H9 (cell line): ENCODE measurements around the gene C1QTNF1. TPM values are rescaled to one million over a fixed set of nuclear protein-coding genes. Genes with fewer than 3 reads are reported as not detected.

Experiments
- DNase-seq: peaks from one replicate; pipeline ENCODE4 v3.0.0-alpha.2; 2017
- H2AFZ ChIP-seq: one replicate; pipeline ENCODE4 v1.6.1; 2013; ENCODE audit warnings: mild to moderate bottlenecking, low read length, control low read depth, moderate library complexity
- H2AK5ac ChIP-seq: 2 replicates; pipeline ENCODE4 v1.6.1; 2013; ENCODE audit warnings: low read length, control low read depth, mixed read lengths; ENCODE audit not compliant: insufficient read length
- H2BK120ac ChIP-seq: one replicate; pipeline ENCODE4 v1.6.1; 2013; ENCODE audit warnings: low read depth, mild to moderate bottlenecking, low read length, control low read depth, inconsistent platforms; ENCODE audit not compliant: poor library complexity, severe bottlenecking
- H2BK12ac ChIP-seq: 2 replicates; pipeline ENCODE4 v1.6.1; 2013; ENCODE audit warnings: low read length, control low read depth, mixed read lengths, low read depth; ENCODE audit not compliant: insufficient read length
- H2BK15ac ChIP-seq: 2 replicates; pipeline ENCODE4 v1.6.1; 2013; ENCODE audit warnings: low read depth, low read length, control low read depth
- H2BK20ac ChIP-seq: one replicate; pipeline ENCODE4 v1.6.1; 2013; ENCODE audit warnings: low read depth, mild to moderate bottlenecking, low read length, control low read depth, inconsistent platforms; ENCODE audit not compliant: poor library complexity, severe bottlenecking
- H2BK5ac ChIP-seq: 2 replicates; pipeline ENCODE4 v1.6.1; 2013; ENCODE audit warnings: low read length, control low read depth, mixed read lengths; ENCODE audit not compliant: insufficient read length
- H3K14ac ChIP-seq: 2 replicates; pipeline ENCODE4 v1.6.1; 2013; ENCODE audit warnings: low read length, control low read depth; ENCODE audit not compliant: insufficient read depth
- H3K18ac ChIP-seq: 2 replicates; pipeline ENCODE4 v1.6.1; 2013; ENCODE audit warnings: low read depth, mild to moderate bottlenecking, mixed read lengths, low read length, control low read depth; ENCODE audit not compliant: insufficient read length
- H3K23ac ChIP-seq: 2 replicates; pipeline ENCODE4 v1.6.1; 2013; ENCODE audit warnings: low read length, control low read depth, mixed read lengths, low read depth; ENCODE audit not compliant: insufficient read length
- H3K23me2 ChIP-seq: 2 replicates; pipeline ENCODE4 v1.6.1; 2013; ENCODE audit warnings: low read depth, mild to moderate bottlenecking, mixed read lengths, low read length, control low read depth; ENCODE audit not compliant: insufficient read length, poor library complexity, severe bottlenecking
- H3K27ac ChIP-seq: 2 replicates; pipeline ENCODE4 v1.5.1; 2013; ENCODE audit warnings: low read length, control low read depth, mixed read lengths, low read depth; ENCODE audit not compliant: insufficient read length
- H3K27me3 ChIP-seq: 2 replicates; pipeline ENCODE4 v1.6.1; 2013; ENCODE audit warnings: low read length, control low read depth, inconsistent platforms; ENCODE audit not compliant: insufficient read depth
- H3K4ac ChIP-seq: 2 replicates; pipeline ENCODE4 v1.6.1; 2013; ENCODE audit warnings: low read depth, mild to moderate bottlenecking, control low read depth, inconsistent platforms, low read length, moderate library complexity
- H3K4me1 ChIP-seq: 2 replicates; pipeline ENCODE4 v1.6.1; 2013; ENCODE audit warnings: low read length, control low read depth, inconsistent platforms; ENCODE audit not compliant: insufficient read depth
- H3K4me2 ChIP-seq: 2 replicates; pipeline ENCODE4 v1.6.1; 2013; ENCODE audit warnings: low read length, control low read depth, mixed read lengths; ENCODE audit not compliant: insufficient read length, insufficient read depth
- H3K56ac ChIP-seq: 2 replicates; pipeline ENCODE4 v1.6.1; 2013; ENCODE audit warnings: low read depth, mild to moderate bottlenecking, mixed read lengths, low read length, control low read depth; ENCODE audit not compliant: insufficient read length
- H3K79me1 ChIP-seq: 2 replicates; pipeline ENCODE4 v1.6.1; 2013; ENCODE audit warnings: low read depth, mild to moderate bottlenecking, moderate library complexity, low read length, control low read depth, inconsistent platforms; ENCODE audit not compliant: insufficient read depth, poor library complexity, severe bottlenecking
- H3K79me2 ChIP-seq: 2 replicates; pipeline ENCODE4 v1.6.1; 2013; ENCODE audit warnings: low read length, control low read depth, inconsistent platforms; ENCODE audit not compliant: insufficient read depth
- H3K9ac ChIP-seq: 2 replicates; pipeline ENCODE4 v1.6.1; 2013; ENCODE audit warnings: low read length, control low read depth, mixed read lengths; ENCODE audit not compliant: insufficient read length; ENCODE audit errors: extremely low read depth
- H3K9me3 ChIP-seq: one replicate; pipeline ENCODE4 v1.6.1; 2013; ENCODE audit warnings: low read depth, low read length, inconsistent platforms; ENCODE audit not compliant: control insufficient read depth
- H3T11ph ChIP-seq: one replicate; pipeline ENCODE4 v1.6.1; 2013; ENCODE audit warnings: mild to moderate bottlenecking, low read length, control low read depth, inconsistent platforms
- H4K20me1 ChIP-seq: one replicate; pipeline ENCODE4 v1.6.1; 2013; ENCODE audit not compliant: control insufficient read depth, insufficient read length, insufficient read depth
- H4K5ac ChIP-seq: 2 replicates; pipeline ENCODE4 v1.6.1; 2013; ENCODE audit warnings: low read depth, mild to moderate bottlenecking, mixed read lengths, low read length, control low read depth; ENCODE audit not compliant: insufficient read length
- H4K8ac ChIP-seq: replicated peaks from 2 replicates; pipeline ENCODE4 v1.6.1; 2013; ENCODE audit warnings: low read length, control low read depth, mixed read lengths, low read depth; ENCODE audit not compliant: insufficient read length
- H4K91ac ChIP-seq: 2 replicates; pipeline ENCODE4 v1.6.1; 2013; ENCODE audit warnings: low read depth, mild to moderate bottlenecking, moderate library complexity, mixed read lengths, low read length, control low read depth; ENCODE audit not compliant: insufficient read length
- H3K27ac Mint-ChIP-seq, 3 experiments: 2 replicates in 2 of 3; 3 replicates in 1 of 3; pipeline ENCODE4 v1.8.0; 2020 to 2021; ENCODE audit warnings: mixed read lengths in 3 of 3, mild to moderate bottlenecking in 1 of 3, moderate library complexity in 1 of 3
- H3K27me3 Mint-ChIP-seq: 2 replicates; pipeline ENCODE4 v1.8.0; 2021; ENCODE audit warnings: low read depth, mild to moderate bottlenecking, moderate library complexity, mixed read lengths
- H3K36me3 Mint-ChIP-seq, 3 experiments: 2 replicates in 2 of 3; 3 replicates in 1 of 3; pipeline ENCODE4 v1.8.0; 2020 to 2021; ENCODE audit warnings: low read depth in 3 of 3, mixed read lengths in 3 of 3; ENCODE audit not compliant: insufficient read depth in 1 of 3
- H3K4me1 Mint-ChIP-seq, 2 experiments: 2 replicates each; pipeline ENCODE4 v1.8.0; 2020; ENCODE audit warnings: mixed read lengths in 2 of 2
- H3K4me3 Mint-ChIP-seq, 2 experiments: 2 replicates in 1 of 2; 3 replicates in 1 of 2; pipeline ENCODE4 v1.8.0; 2020 to 2021; ENCODE audit warnings: mild to moderate bottlenecking in 2 of 2, mixed read lengths in 2 of 2, moderate library complexity in 1 of 2
- H3K9me3 Mint-ChIP-seq, 2 experiments: 2 replicates in 1 of 2; 3 replicates in 1 of 2; pipeline ENCODE4 v1.8.0; 2020; ENCODE audit warnings: mild to moderate bottlenecking in 2 of 2, mixed read lengths in 2 of 2, moderate library complexity in 1 of 2
- WGBS: extraction: QIAGEN DNeasy Blood & Tissue Kit; methylation state at CpG from one replicate; pipeline ENCODE4 v1.1.7; 2013; ENCODE audit warnings: missing lambda C conversion rate, low lambda C conversion rate, mixed read lengths; ENCODE audit not compliant: insufficient read length; ENCODE audit errors: extremely low coverage; 5-methylcytosine and 5-hydroxymethylcytosine counted together
- total RNA-seq: library from RNA; stranded (reverse); gene quantifications from 2 replicates; pipeline ENCODE4 v1.2.1, GENCODE V29; 2021
- TF ChIP-seq, protein P1 (sequence below): fragments of 200-600 bp; sonication (generic); conservative IDR thresholded peaks from 3 replicates; pipeline ENCODE4 v1.8.0; 2021; ENCODE audit warnings: antibody characterized with exemption, mild to moderate bottlenecking

The C1QTNF1 gene
- total RNA-seq, 1 experiment from 2014 or later: 0.96 TPM

- H3K4me1 Mint-ChIP-seq: peaks cover 11 to 22% of the 10 kb centered on the region in 2 experiments
- Histone ChIP-seq H3K4me1 (no peaks in the 10 kb centered on the region), H3K27me3 (peaks cover 13% of the 10 kb centered on the region; the same call in 1 of the 2 replicates), H2BK15ac (no peak overlapping the region), H3K4me2 (no peak overlapping the region), H3K4ac (no peak overlapping the region), H3K79me2 (peaks cover 3% of the 10 kb centered on the region; the same call in 1 of the 2 replicates), H3K9me3 (peaks cover 13% of the 10 kb centered on the region), H2BK120ac (no peak overlapping the region), H3K14ac (no peak overlapping the region), H4K91ac (no peak overlapping the region), H4K20me1 (no peaks in the 10 kb centered on the region), H2AK5ac (no peak overlapping the region), H3T11ph (no peak overlapping the region), H2AFZ (no peak overlapping the region), H2BK20ac (no peak overlapping the region), H3K56ac (no peak overlapping the region), H3K9ac (no peak overlapping the region), H3K18ac (no peak overlapping the region), H4K8ac (no peak overlapping the region), H3K23ac (no peak overlapping the region), H4K5ac (no peak overlapping the region), H2BK12ac (no peak overlapping the region), H3K23me2 (peaks cover 8% of the 10 kb centered on the region), H2BK5ac (no peak overlapping the region), H3K27ac (no peak overlapping the region), H3K79me1 (no peaks in the 10 kb centered on the region)
- TF ChIP-seq, protein P1, sequence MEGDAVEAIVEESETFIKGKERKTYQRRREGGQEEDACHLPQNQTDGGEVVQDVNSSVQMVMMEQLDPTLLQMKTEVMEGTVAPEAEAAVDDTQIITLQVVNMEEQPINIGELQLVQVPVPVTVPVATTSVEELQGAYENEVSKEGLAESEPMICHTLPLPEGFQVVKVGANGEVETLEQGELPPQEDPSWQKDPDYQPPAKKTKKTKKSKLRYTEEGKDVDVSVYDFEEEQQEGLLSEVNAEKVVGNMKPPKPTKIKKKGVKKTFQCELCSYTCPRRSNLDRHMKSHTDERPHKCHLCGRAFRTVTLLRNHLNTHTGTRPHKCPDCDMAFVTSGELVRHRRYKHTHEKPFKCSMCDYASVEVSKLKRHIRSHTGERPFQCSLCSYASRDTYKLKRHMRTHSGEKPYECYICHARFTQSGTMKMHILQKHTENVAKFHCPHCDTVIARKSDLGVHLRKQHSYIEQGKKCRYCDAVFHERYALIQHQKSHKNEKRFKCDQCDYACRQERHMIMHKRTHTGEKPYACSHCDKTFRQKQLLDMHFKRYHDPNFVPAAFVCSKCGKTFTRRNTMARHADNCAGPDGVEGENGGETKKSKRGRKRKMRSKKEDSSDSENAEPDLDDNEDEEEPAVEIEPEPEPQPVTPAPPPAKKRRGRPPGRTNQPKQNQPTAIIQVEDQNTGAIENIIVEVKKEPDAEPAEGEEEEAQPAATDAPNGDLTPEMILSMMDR: no peak
- H3K9me3 Mint-ChIP-seq: peaks cover 45 to 49% of the 10 kb centered on the region in 2 experiments
- peaks cover 4 to 11% (median 5%) of the 10 kb centered on the region in 3 experiments; a peak in 6 of 7 replicates for H3K36me3 Mint-ChIP-seq
- WGBS: no CpG with 5 or more reads among the region's 6 CpGs
- H3K4me3 Mint-ChIP-seq: no peak overlapping the region
- H3K27ac Mint-ChIP-seq: no peak overlapping the region
- DNase-seq: no peak
- H3K27me3 Mint-ChIP-seq: peaks cover 68% of the 10 kb centered on the region
These were observed 11.3 kb upstream of the C1QTNF1 start for GRCh38 chr17:79012563-79013134.
